HL-60/S4 treated with phorbol 12-myristate 13-acetate at 8.2 ng/mL for 4 days and 3 days (cell line): ENCODE measurements around the gene C1orf232.

Experiments
- in situ Hi-C: fragments of 300-500 bp; cut with MboI; formaldehyde crosslinking; loops from 2 replicates; pipeline ENCODE4 v1.15.0; 2022; ENCODE audit warnings: low sequenced_read_pairs

The C1orf232 gene

DNA sequence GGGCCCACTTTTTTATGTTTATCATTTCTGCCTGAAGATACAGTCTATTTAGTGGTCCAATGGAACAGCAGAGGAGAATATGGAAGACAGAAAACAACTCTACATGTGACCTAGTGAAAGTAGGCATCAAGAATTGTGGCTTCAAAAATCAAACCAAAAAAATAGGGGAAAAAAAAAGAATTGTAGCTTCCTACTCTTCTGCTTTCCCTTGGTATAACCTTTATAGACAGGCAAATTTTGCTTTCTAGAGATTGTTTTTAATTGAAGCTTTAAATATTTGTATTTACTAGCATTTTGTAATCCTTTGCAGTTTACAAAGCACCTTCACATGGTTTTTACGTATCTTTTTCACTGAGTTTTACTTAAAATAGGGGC, 42.8 kb downstream of the C1orf232 start:
- in situ Hi-C loops: no loop called here

DNA sequence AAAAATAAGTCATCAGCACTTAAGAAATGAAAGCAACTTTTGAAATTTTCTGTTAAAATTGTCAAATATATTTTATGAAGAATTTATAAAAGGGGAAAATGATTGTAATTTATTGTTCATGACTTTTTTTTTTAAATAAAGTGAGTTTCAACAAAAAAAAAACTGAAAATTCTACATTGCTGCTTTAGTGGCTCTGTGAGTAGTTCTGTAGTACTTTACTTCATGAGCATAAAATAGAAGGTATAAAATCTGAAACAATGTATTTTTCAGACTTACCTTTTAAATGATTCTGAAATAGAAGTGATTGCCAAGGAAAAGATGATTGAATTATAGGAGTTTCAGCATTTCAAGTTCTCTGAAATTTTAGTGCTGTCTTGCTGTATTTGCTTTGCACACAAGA, 43.4 kb downstream of the C1orf232 start:
- in situ Hi-C loops: no loop called here

GRCh38 chr1:26124418-26125331, 44.1 kb downstream of the C1orf232 start:
- in situ Hi-C loops: no loop called here

- in situ Hi-C loops: no loop called here
Measured at GRCh38 chr1:26122988-26123973, 45.5 kb downstream of the C1orf232 start.

GRCh38 chr1:26121854-26122773, 46.6 kb downstream of the C1orf232 start:
- in situ Hi-C loops: no loop called here

GRCh38 chr1:26119892-26120608, 48.7 kb downstream of the C1orf232 start:
- in situ Hi-C loops: no loop called here

GRCh38 chr1:26114165-26114927, 54.4 kb downstream of the C1orf232 start:
- in situ Hi-C loops: no loop called here
